Keratinocyte (primary cell): ENCODE data around the gene SPINT1.

ENCODE experiments used
- EZH2 ChIP-seq: IDR thresholded peaks from one replicate; pipeline ENCODE4 v1.6.1; 2012; ENCODE audit warnings: inconsistent platforms, mild to moderate bottlenecking, low read length, moderate library complexity
- TF ChIP-seq, protein P1 (sequence below), 3 experiments: IDR thresholded peaks in 1 of 3; conservative IDR thresholded peaks in 1 of 3; optimal IDR thresholded peaks in 1 of 3; 2 replicates in 2 of 3; 3 replicates in 1 of 3; pipeline versions ENCODE3 to v1.5.1; 2011; ENCODE audit warnings: low read length in 3 of 3, mild to moderate bottlenecking in 3 of 3, moderate library complexity in 2 of 3, control low read depth in 1 of 3, inconsistent platforms in 1 of 3; ENCODE audit not compliant: insufficient read depth in 2 of 3; ENCODE audit errors: extremely low read depth in 1 of 3

DNA sequence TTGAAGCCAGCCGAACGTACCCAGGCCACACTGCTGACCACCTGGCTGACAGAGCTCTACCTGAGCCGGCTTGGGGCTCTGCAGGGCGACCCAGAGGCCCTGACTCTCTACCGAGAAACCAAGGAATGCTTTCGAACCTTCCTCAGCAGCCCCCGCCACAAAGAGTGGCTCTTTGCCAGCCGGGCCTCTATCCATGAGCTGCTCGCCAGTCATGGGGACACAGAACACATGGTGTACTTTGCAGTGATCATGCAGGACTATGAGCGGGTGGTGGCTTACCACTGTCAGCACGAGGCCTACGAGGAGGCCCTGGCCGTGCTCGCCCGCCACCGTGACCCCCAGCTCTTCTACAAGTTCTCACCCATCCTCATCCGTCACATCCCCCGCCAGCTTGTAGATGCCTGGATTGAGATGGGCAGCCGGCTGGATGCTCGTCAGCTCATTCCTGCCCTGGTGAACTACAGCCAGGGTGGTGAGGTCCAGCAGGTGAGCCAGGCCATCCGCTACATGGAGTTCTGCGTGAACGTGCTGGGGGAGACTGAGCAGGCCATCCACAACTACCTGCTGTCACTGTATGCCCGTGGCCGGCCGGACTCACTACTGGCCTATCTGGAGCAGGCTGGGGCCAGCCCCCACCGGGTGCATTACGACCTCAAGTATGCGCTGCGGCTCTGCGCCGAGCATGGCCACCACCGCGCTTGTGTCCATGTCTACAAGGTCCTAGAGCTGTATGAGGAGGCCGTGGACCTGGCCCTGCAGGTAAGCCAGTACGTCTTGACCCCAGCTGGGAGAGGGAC, 56.6 kb downstream of the SPINT1 start:
- TF ChIP-seq, protein P1, sequence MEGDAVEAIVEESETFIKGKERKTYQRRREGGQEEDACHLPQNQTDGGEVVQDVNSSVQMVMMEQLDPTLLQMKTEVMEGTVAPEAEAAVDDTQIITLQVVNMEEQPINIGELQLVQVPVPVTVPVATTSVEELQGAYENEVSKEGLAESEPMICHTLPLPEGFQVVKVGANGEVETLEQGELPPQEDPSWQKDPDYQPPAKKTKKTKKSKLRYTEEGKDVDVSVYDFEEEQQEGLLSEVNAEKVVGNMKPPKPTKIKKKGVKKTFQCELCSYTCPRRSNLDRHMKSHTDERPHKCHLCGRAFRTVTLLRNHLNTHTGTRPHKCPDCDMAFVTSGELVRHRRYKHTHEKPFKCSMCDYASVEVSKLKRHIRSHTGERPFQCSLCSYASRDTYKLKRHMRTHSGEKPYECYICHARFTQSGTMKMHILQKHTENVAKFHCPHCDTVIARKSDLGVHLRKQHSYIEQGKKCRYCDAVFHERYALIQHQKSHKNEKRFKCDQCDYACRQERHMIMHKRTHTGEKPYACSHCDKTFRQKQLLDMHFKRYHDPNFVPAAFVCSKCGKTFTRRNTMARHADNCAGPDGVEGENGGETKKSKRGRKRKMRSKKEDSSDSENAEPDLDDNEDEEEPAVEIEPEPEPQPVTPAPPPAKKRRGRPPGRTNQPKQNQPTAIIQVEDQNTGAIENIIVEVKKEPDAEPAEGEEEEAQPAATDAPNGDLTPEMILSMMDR (optimal IDR thresholded peaks at IDR 0.05 in 1 of 3, IDR thresholded peaks at IDR 0.05 in 1 of 3, conservative IDR thresholded peaks at IDR 0.05 in 1 of 3; ENCODE audit: extremely low read depth in 1 of 3, insufficient read depth in 2 of 3, low read length in 3 of 3): no peak
- no peak for TF ChIP-seq EZH2
